ENCODE results near the gene MYBBP1A.

DNA sequence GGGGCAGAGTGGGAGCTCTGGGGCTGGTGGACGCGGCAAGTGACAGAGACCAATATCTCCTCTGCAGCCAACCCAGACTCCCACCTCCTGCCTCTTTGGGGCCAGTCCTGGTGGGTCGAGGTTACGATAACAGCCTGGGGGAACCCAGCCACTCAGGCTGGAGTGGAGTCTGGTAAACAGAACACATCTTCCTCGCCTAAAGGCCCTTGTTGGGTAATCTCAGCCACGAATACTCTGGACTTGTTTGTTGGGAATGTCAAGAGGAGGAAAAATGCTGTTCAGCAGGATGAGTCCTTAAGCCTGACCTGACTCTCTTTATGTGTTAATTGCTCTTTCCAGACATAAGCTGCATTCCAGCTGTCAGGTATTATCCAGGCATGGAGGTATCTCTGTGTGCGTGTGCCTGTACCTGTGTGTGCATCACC is 64.5 kb downstream of the MYBBP1A start:
- no peak for TF ChIP-seq EZH2 (IDR thresholded peaks at IDR 0.05; ENCODE audit: borderline replicate concordance)
- TF ChIP-seq, protein P1, sequence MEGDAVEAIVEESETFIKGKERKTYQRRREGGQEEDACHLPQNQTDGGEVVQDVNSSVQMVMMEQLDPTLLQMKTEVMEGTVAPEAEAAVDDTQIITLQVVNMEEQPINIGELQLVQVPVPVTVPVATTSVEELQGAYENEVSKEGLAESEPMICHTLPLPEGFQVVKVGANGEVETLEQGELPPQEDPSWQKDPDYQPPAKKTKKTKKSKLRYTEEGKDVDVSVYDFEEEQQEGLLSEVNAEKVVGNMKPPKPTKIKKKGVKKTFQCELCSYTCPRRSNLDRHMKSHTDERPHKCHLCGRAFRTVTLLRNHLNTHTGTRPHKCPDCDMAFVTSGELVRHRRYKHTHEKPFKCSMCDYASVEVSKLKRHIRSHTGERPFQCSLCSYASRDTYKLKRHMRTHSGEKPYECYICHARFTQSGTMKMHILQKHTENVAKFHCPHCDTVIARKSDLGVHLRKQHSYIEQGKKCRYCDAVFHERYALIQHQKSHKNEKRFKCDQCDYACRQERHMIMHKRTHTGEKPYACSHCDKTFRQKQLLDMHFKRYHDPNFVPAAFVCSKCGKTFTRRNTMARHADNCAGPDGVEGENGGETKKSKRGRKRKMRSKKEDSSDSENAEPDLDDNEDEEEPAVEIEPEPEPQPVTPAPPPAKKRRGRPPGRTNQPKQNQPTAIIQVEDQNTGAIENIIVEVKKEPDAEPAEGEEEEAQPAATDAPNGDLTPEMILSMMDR (IDR thresholded peaks at IDR 0.05; ENCODE audit: poor library complexity), result no peak

All from hepatocyte (in vitro differentiated cells).